ENCODE data around the gene BRD4.
"Not testable (repeated sequence)": the region's sequence is repeated elsewhere in the genome, so short reads cannot be mapped to it uniquely, and the experiment has no call there.

The BRD4 gene

DNA sequence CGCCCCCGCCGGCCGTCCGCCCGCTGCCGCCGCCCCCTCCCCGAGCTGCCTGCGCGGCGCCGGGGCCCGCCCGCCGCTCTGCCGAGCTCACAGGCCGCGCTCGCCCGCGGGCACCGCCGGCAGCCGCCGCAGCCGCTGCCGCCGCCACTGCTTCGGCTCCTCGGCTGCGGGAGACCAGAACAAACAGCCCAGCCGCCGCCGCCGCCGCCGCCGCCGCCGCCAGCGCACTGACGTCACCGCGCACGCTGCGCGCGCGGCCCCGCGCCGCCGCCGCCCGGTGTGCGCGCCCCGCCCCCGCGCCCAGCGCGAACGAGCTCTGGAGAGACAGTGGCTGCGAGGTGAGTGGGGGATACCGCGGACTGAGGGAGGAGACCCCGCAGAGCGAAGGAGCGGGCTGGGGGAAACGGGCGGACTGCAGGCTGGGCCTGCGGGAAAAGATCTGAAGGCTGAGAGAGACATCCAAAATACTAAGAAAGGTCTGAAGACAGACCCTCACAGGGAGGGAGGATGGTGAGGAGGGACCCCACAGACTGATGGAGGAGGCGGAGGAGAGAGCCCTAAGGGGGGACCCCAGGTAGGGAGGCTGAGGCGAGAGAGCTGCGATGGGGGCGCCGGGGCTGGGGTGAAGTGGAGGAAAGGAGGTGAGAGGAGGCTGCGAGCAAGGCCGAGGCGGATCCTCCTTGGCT lies at the start of gene BRD4:
TSS of gene BRD4 (minus strand) at position 229 of the 686 bp plus-strand sequence. CDS start 59,440 bp downstream, outside the sequence.
- DNase-seq (ENCODE audit: low spot score) = peak; percentile 87

DNA sequence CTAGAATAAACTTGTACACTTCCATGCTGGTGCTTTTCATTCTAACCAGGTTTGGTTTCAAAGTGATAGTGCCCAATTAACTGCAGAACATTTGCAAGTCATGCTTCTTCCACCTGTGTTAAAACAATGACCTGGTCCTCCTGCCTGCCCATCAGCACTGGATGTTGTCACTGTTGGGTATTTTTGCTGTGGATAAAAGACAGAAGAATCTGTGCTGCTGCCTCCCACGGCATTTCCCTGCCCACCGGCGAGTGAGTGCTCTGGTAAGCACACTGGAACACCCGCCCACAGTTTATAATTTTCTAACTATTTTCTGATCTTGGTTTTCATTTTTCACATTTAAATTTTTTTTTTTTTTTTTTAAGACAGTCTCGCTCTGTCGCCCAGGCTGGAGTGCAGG lies 49.5 kb upstream of the BRD4 start:
- DNase-seq (ENCODE audit: low spot score) = no peak

DNA sequence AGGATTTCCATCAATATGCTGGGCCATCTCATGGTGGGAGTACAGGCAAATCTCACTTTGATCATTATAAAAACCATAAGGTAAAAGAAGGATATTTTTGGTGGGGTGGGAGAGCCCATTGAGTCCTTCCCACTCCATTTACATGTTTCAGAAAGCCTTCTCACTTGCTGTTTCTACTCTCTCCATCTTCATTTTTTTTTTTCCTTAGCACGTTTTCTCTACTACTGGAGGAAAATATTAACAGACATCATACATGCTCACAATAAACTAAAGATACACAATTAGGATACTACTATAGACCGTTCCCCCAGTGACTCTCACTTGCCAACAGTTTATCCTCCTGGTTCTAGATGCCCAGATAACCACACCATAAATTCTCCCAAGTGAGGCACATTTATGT lies 49.1 kb upstream of the BRD4 start:
- DNase-seq (ENCODE audit: low spot score) = no peak

DNA sequence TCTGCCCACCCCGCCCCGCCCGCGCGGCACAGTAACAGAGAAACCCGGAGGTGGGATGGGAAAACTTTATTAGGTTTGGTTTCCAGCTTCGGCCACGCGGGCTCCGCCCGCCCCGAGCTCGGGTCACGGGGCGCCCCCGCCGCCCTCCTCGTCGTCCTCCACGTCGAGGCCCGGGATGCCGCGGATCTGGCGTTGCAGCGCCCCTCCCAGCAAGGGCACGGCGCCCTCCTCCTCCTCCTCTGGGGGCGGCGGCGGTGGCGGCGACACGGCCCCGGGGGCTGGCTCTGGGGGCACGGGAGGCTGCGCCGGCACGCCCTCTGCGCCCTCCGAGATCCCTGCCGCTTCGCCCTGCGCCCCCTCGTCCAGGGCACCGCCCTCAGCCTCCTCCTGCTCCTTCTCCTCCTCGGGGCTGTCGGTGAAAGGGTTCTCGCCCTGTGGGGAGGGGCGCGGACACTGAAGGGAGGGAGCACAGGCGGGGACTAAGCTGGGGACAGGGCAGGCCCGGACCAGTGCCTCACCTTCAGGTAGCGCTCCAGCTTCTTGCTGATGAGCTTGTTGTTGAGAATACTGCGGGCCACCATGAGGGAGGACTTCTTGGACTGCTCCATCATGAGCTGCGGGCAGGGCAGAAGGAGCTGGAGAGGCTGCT lies 47.8 kb upstream of the BRD4 start:
- no peak for DNase-seq (ENCODE audit: low spot score)

DNA sequence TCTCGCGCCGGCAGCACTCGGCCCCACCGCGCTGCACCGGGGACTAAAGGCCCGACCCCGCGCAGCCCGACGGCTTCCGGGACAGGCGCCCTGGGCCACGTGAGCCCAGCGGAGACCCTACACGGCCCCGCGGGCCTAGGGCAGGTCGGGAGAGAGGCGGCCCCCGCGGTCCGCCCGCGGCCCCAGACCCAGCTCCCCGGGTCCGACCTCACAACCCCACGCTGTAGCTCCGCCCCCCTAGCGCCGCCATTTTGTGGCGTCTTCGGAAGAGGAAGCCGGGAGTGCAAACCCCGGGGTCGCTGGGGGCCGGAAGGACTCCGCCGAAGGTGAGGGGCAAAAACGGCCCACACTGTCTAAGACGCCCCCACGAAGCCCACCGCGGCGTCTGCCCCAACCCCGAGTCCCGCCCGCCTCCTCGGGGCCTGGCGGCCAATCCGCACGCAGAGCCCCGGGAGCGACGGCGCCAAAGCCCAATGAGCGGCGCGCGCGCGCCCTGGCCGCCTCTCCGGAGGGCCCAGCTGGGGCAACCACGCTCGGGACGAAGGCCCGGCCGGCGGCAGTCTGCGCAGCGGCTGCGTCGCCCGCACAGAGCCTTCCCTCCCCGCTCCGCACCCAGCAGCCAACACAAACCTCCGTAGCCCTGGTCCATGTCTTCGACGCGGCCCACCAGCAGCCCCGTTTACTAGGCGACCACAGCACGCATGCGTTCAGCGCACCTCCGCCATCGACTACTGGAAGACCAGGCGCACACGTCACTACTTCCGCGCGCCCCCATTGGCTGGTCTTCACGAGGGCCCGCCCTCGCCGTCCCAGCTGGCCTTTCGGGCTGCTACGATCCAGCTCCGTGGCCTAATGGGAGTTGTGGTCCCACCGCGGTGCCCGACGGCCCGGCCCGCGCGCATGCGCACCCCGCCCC lies 47.0 kb upstream of the BRD4 start, which contains the start of gene AKAP8:
TSS of gene AKAP8 (minus strand) at position 705 of the 916 bp plus-strand sequence. CDS start at position 649, 56 bp downstream.
- peak; percentile 99 for DNase-seq (ENCODE audit: low spot score)

DNA sequence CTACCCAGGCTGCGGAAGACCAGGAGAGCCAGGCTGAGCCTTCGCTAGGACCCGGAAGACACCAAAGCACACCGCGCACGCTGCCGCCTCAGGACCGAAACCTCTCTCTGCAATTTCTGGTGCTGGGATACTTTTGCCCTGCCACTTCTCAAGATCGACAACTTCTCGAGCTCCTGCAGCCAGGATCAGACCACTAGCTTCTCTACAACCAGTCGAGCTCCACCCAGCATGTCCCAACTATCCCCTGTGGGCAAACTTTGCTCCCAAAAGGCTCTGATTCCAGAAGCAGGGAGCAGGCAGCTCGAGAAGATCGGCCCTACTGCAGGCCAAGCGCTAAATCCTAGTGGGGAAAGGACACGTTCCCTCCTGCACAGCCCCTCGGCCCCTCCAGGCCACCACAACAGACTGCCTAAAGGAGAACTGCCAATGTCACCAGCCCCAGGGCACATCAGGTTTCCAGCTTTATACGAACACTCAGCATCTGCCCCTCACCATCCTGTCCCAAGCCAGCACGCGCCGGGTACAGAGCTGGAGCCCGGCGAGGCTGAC lies 46.3 kb upstream of the BRD4 start:
- DNase-seq (ENCODE audit: low spot score) = peak; percentile 58

DNA sequence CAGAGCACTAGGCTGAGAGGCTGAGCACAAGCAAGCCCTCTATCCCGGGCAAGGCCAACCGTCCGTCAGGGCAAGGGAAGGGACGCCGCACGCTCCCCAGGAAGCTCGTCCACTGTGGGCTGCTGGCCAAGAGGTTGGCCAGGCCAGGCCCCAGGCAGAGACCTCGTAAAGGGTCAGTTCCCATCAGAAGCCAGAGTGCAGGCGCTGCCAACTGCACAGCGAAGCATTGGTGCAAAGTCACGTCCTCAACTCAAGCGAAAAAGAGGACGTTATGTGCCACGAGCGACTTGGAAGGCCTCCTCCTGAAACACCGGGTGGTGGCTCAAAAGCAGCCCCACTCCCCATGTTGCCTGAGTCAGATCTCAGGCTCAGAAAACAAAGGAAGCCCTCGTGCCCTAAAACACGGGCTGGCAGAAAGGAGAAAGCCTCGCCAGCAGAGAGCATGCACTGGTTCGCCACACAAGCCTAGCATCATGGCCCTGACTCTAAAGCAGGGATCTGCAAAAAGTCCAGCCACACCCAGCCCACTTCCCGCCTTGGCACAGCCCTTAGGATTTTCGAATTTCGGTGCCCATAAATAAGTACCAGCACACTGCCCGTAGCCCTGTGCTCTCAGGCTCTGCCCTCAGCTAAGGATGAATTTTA lies 42.6 kb upstream of the BRD4 start:
- DNase-seq (ENCODE audit: low spot score) = no peak

DNA sequence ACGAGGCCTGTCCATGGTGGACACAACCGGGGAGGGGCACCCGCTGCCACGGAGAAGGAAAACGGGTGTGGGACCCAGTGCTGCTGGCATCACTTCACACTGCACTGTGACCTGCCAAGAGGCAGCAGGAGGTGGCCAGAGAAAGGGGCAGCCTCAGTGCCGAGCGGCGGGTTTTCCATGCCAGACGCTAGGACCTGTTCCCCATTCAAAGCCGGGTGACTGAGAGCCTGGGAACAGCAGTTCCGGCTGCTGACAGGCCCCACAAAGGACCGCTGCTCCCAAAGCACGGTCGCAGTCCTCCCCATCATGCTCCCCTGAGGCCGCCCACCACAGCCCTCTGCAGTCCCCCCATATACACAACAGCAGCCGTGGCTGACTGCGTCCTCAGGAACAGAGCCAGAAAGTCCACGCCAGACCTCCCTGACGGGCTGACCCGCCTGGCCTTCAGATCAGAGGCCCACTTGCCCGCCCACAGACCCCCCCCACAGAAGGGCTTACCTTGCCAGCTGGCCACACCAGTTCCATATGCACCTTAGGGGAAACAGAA lies 41.8 kb upstream of the BRD4 start:
- no peak for DNase-seq (ENCODE audit: low spot score)

DNA sequence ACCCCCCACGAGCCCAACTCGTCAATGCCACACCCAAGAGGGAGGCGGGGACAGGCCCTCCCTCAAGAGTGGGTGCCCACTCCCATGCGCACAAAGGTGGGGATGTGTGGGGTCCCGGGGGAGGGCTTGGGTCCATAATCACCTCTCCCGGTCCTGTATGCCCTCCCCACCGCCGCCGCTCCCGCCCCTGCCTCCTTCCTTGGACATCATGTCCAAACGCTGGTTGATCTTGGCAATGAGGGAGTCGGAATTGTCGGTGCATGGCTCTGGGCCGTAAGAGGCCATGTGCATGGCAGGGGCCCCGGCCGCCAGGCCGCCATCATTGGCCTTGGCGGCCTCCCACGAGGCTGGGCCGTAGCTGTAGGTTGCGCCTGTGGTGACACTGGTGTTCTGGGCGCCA lies 41.3 kb upstream of the BRD4 start:
- no peak for DNase-seq (ENCODE audit: low spot score)

DNA sequence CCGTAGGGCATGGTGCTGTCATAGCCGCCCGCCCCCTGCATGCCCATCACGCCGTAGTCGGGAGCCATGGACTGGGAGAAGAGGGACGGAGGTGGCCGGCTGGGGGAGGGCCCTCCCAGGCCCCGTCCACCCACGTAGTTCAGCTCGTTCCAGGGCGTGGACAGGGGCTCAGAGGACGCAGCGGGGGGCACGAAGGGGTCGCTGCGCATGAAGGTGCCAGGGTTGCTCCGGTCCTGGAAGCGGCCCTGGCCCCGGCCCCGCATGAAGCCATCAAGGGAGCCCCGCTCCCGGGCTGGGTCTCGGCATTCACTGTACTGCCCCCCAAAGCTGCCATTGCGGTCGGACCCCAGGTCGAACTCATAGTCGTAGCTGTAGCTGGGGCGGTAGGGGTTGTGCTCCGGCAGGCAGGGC lies 40.6 kb upstream of the BRD4 start:
- no peak for DNase-seq (ENCODE audit: low spot score)

DNA sequence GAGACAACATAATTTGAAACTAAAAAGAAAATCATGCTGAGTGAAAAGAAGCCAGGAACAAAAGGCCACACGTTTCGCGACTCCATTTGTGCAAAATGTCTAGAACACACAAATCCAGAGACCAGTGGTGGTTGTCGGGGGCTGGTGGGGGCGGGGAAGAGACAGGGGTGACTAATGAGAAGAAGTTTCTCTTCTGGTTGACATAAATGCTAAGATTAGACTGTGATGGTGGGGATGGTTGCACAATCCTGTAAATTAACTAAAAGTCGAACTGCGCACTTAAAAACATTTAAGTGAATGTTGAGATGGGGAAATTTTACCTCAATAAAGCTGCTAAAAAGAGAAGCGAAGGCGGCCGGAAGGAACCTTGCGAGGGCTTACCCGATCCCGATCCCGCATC lies 40.1 kb upstream of the BRD4 start:
- DNase-seq (ENCODE audit: low spot score) = no peak

DNA sequence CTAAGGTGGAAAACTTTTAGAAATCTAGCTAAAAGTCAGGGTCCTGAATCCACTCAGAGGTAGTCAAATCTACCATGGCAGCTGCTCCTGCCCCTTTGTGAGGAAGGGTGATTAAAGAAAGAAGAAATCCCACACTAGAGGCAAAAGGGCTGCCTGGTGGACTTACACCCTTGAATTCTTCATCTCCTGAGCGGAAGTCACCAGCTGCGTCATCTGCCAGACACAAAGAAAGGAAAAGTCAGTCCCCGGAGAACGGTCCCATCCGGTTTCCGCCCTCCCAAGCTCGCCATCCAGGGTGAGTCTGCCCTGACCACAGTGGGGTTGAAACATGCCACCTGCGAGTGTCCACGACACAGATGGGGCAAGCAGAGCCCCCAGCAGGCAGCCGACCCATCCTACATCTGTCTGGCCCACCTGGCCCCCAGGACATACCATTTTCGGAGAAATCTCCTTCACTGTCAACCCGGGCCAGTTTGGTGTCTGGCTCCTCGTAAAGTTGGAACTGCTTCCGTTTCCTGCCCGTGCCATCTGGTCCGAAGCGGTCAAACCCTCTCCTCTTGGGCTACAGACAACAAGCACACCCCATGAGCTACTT lies 39.5 kb upstream of the BRD4 start:
- DNase-seq (ENCODE audit: low spot score) = no peak

DNA sequence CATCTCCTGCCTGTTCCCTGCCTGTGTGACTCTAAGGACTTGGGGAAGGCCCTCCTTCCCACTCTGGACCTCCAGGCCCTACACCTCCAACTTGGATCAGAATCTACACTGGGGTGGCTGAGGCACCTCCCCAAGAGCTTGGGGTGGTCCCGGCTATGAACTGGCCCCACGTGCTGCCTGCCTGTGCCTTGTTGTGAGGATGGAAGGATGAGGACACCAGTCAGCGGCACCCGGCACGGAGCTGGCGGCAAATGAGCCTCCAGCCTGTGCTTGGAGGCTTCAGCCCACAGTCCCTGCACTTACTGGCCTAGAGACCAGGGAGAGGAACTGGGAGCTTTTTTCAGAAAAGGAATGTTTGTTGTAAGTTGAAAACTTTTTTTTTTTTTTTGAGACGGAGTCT lies 38.8 kb upstream of the BRD4 start:
- no peak for DNase-seq (ENCODE audit: low spot score)

DNA sequence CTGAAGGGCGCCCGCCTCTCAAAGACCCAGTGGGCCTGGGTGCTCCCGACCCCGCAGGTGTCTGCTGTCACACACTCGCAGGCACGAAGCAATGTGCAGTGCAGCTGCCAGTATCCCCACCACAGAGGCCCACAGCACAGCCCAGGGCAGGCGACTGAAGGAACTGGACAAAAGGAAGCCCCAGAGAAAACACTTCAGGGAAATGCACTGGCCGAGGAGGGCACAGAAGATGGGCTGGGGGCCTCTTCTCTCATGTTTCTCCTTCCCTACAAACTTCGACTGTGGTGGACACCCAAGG lies 37.2 kb upstream of the BRD4 start:
- no peak for DNase-seq (ENCODE audit: low spot score)

DNA sequence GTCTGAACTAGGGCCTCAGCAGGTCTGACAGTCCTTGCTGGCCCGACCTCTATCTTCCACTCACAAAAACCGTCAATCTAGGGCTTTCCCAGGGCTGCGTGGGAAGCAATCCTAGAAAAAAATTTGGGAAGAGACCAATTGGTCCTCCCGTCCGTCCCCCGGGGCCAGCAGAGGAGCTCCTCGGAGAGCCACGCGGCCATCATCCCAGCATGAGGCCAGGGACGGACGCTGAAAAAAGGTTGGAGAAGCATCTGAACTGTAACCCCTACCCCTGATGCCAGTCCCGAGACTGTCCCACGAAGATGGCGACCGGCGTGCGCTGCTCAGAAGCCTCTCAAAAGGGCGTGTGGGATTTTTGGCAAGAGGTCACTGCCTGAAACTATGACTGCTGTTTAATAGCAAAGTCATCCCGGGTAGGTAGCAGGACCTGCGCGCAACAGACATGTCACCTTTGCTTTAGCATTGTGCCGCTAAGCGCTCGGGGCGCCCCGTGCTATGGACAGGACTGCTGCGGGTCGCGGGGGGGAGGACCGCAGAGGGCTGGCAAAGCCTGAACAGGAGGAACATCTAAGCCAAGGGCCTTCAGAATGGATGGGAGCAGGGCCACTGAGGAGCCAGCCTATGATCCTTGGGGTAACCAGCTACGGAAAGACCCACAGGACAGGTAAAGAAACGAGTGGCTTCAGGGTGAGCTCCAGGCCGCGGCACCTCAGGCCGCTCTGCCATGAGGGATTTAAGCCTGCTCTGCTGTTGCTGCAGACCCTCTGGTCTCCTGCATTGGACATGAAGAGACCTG lies 36.7 kb upstream of the BRD4 start:
- no peak for DNase-seq (ENCODE audit: low spot score)

DNA sequence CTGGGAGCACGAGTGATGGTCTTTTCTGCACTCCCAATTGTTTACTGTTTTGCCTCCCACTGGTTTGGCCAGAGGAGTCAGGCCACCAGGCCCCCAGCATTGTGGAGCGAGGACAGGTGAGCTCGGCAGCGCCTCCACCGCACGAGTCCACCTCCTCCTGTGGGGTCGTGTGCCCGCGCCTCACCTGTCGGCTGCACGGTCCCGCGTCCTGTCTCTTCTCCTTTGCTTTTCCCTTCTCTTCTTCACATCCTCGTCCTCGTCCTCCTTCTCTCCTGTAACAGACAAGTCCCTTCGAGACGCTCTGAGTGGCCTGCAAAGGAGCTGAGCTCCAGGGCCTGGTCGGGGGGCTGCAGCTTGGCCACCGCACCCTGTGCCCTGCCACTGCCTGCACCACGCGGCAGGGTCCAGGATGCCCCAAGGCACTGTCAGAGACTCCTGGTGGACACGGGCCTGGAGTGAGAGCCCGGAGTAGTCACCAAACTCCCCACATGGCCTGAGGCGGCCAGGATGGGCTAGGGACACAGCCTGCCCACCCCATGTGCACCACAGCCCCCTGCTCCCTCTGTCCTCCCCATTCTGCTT lies 35.8 kb upstream of the BRD4 start:
- DNase-seq (ENCODE audit: low spot score) = no peak

DNA sequence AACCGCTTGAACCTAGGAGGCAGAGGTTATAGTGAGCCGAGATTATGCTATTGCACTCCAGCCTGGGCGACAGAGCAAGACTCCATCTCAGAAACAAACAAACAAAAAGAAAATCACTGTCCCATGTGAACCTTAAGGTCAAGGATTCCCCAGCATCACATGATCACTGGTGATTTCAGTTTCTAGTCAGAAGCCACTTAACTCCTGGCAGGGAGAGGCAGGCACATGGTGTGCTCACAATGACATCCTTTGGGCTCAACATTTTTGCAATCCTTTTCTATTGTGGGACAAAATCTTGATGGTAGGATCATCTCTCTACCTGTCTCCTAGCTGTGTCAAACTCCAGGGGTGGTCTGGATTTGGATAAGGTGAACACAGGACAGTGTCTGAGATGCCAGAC lies 35.1 kb upstream of the BRD4 start:
- DNase-seq (ENCODE audit: low spot score) = no peak

DNA sequence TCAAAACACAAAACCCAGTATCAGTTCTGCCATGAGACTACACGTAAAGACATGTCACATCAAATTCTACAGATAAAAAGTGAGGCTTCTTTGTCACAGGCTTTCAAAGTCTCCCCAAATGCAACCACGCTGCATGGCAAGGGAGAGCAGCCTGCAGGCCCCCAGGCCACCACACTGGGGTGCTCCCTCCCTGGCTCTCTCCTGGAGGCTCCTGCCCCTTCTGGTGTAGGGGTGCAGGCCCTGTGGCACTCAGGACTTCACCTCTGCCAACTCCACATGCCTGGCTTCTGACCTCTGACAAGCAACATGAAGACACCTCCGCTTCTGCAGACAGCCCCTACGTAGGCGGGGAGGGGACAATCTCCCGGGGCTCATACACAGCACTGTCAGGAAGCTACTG lies 32.9 kb upstream of the BRD4 start:
- no peak for DNase-seq (ENCODE audit: low spot score)

DNA sequence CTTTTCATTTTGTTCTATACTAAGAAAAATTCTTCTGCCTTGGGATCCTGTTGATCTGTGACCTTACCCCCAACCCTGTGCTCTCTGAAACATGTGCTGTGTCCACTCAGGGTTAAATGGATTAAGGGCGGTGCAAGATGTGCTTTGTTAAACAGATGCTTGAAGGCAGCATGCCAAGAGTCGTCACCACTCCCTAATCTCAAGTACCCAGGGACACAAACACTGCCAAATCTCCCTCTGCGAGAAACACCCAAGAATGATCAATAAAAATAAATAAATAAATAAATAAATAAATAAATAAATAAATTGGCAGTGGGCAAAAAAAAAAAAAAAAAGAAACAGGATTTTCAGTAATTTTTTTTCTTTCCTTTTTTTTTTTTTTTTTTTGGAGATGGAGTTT lies 31.5 kb upstream of the BRD4 start:
- not testable (repeated sequence) for DNase-seq (ENCODE audit: low spot score)

DNA sequence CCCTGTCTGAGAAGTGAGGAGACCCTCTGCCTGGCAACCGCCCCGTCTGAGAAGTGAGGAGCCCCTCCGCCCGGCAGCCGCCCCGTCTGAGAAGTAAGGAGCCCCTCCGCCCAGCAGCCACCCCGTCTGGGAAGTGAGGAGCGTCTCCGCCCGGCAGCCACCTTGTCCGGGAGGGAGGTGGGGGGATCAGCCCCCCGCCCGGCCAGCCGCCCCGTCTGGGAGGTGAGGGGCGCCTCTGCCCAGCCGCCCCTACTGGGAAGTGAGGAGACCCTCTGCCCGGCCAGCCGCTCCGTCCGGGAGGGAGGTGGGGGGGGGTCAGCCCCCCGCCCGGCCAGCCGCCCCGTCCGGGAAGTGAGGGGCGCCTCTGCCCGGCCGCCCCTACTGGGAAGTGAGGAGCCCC lies 30.7 kb upstream of the BRD4 start:
- not testable (repeated sequence) for DNase-seq (ENCODE audit: low spot score)
